ENCODE data around the gene NMRAL1.
A peak's percentile ranks its signal among the peaks of the same experiment; 100 is the strongest.

GRCh38 chr16:4511441-4512082 is 37.1 kb upstream of the NMRAL1 start:
- peak; percentile 42 for TF ChIP-seq CTCF (IDR thresholded peaks at IDR 0.05; ENCODE audit: insufficient read depth, low read depth, low read length)
- no peak for TF ChIP-seq EZH2 (IDR thresholded peaks at IDR 0.05; ENCODE audit: insufficient read depth, low read length)

All from astrocyte (in vitro differentiated cells and primary cell).